HepG2 (cell line): ENCODE data around the gene TRIO. TPM values are rescaled to one million over a fixed set of nuclear protein-coding genes. Genes with fewer than 3 reads are reported as not detected.

ENCODE experiments used
- ATAC-seq: fragments of 200-7000 bp; cut with Tn5 transposase; 3 replicates; pipeline ENCODE4 v1.9.1; 2020; ENCODE audit warnings: mild to moderate bottlenecking, moderate library complexity
- BruUV-seq: library from RNA; stranded (reverse); fragments of 400-500 nt; replicated peaks from 2 replicates; lab custom pipeline; 2021; lab: Mats Ljungman, UMichigan
- CTCF ChIA-PET: fragments of 300-600 bp; formaldehyde crosslinking; extraction: SDS; loops from one replicate; lab custom pipeline; 2021; ENCODE audit warnings: low total read pairs, inconsistent platforms, low intra/inter-chr PET ratio; lab: Yijun Ruan, JAX
- POLR2A ChIA-PET: fragments of 350-600 bp; sonication (Branson Sonifier 250); formaldehyde crosslinking; loops from one replicate; lab custom pipeline; 2020; ENCODE audit warnings: antibody characterized with exemption, inconsistent platforms; lab: Yijun Ruan, JAX
- DNase-seq: peaks from one replicate; pipeline ENCODE4 v3.0.0-alpha.2; 2015; ENCODE audit warnings: low spot score
- FAIRE-seq: peaks from 3 replicates; lab custom pipeline; 2011; peaks lifted over from hg19 to GRCh38; lab: Jason Lieb, UNC
- H2AFZ ChIP-seq: one replicate; pipeline ENCODE4 v1.6.1; 2011; ENCODE audit warnings: low read length, inconsistent platforms
- H3K27ac ChIP-seq: fragments of 300-600 bp; 3 replicates; pipeline ENCODE4 v1.8.0; 2011; ENCODE audit warnings: mixed run types, mild to moderate bottlenecking, mixed read lengths, low read length, inconsistent platforms; ENCODE audit not compliant: insufficient read depth; ENCODE audit errors: extremely low read length
- H3K27me3 ChIP-seq, 2 experiments: fragments of 200-600 bp in 1 of 2; 2 replicates in 1 of 2; 3 replicates in 1 of 2; pipeline versions ENCODE4 v1.6.0 to v1.8.0; 2011; ENCODE audit warnings: low read length in 2 of 2, mild to moderate bottlenecking in 2 of 2, moderate library complexity in 2 of 2, inconsistent platforms in 1 of 2; ENCODE audit not compliant: insufficient read depth in 2 of 2, control insufficient read depth in 1 of 2
- H3K36me3 ChIP-seq, 2 experiments: fragments of 200-600 bp in 1 of 2; replicated peaks in 1 of 2; 2 replicates in 1 of 2; 3 replicates in 1 of 2; pipeline versions ENCODE4 v1.5.1 to v1.8.0; 2011; ENCODE audit warnings: low read length in 2 of 2, inconsistent platforms in 1 of 2; ENCODE audit not compliant: insufficient read depth in 2 of 2, control insufficient read depth in 1 of 2
- H3K4me1 ChIP-seq: 2 replicates; pipeline ENCODE4 v1.5.1; 2012; ENCODE audit warnings: low read length, inconsistent platforms; ENCODE audit not compliant: insufficient read depth
- H3K4me2 ChIP-seq: 2 replicates; pipeline ENCODE4 v1.6.0; 2011; ENCODE audit warnings: low read depth, low read length, inconsistent platforms
- H3K4me3 ChIP-seq, 3 experiments: fragments of 200-600 bp in 1 of 3; sonication (generic), shearing (Covaris generic) in 1 of 3; replicated peaks in 1 of 3; 2 replicates each; pipeline ENCODE4 v1.5.1; 2011 to 2016; ENCODE audit warnings: low read length in 3 of 3, inconsistent platforms in 2 of 3, low read depth in 2 of 3, mild to moderate bottlenecking in 2 of 3, control low read depth in 1 of 3, mixed read lengths in 1 of 3; ENCODE audit not compliant: insufficient read depth in 1 of 3
- H3K79me2 ChIP-seq: one replicate; pipeline ENCODE4 v1.6.1; 2011; ENCODE audit warnings: low read length, inconsistent platforms; ENCODE audit not compliant: insufficient read depth
- H3K9ac ChIP-seq: 2 replicates; pipeline ENCODE4 v1.6.0; 2011; ENCODE audit warnings: mild to moderate bottlenecking, low read depth, low read length, inconsistent platforms; ENCODE audit not compliant: insufficient read depth
- H3K9me3 ChIP-seq: 2 replicates; pipeline ENCODE4 v1.5.1; 2012; ENCODE audit warnings: mild to moderate bottlenecking, low read length
- H4K20me1 ChIP-seq: 2 replicates; pipeline ENCODE4 v1.6.0; 2011; ENCODE audit warnings: inconsistent platforms, mild to moderate bottlenecking, low read length, moderate library complexity; ENCODE audit not compliant: insufficient read depth
- AGO2 ChIP-seq: fragments of 200-400 bp; formaldehyde crosslinking; optimal IDR thresholded peaks from 2 replicates; pipeline ENCODE3; 2017; ENCODE audit warnings: mild to moderate bottlenecking, low read depth, low read length, moderate library complexity
- ELF3 ChIP-seq: IDR thresholded peaks from 2 replicates; pipeline ENCODE4 v1.6.1; 2016; ENCODE audit warnings: missing genetic modification reagents, missing compliant biosample characterization
- FOXA1 ChIP-seq, 2 experiments: fragments of 450-650 bp in 1 of 2; sonication (generic) in 1 of 2; formaldehyde crosslinking in 1 of 2; IDR thresholded peaks; 2 replicates each; pipeline versions ENCODE4 v1.4.0 to v1.6.1; 2016 to 2020; ENCODE audit warnings: missing genetic modification reagents in 1 of 2
- PHF8 ChIP-seq: sonication (generic); formaldehyde crosslinking; IDR thresholded peaks from 2 replicates; pipeline ENCODE4 v1.5.0; 2020; ENCODE audit warnings: missing genetic modification reagents
- POLR2A ChIP-seq, 2 experiments: IDR thresholded peaks; 2 replicates each; pipeline ENCODE4 v1.6.1; 2011; ENCODE audit warnings: low read depth in 2 of 2, low read length in 2 of 2, mild to moderate bottlenecking in 1 of 2, moderate library complexity in 1 of 2; ENCODE audit not compliant: insufficient read depth in 1 of 2
- ZNF331 ChIP-seq: sonication (generic); formaldehyde crosslinking; IDR thresholded peaks from 2 replicates; pipeline ENCODE4 v1.4.0; 2020; ENCODE audit warnings: missing genetic modification reagents
- ZNF335 ChIP-seq: sonication (generic); formaldehyde crosslinking; IDR thresholded peaks from 2 replicates; pipeline ENCODE4 v1.4.0; 2020; ENCODE audit warnings: missing genetic modification reagents
- WGBS: methylation state at CpG from one replicate; pipeline ENCODE4 v1.1.6; 2017; ENCODE audit warnings: low lambda C conversion rate; 5-methylcytosine and 5-hydroxymethylcytosine counted together
- in situ Hi-C: cut with HindIII; loops from 2 replicates; pipeline ENCODE4 v1.10.0; 2017; ENCODE audit warnings: low pct_unique_long_range_greater_than_20kb; ENCODE audit not compliant: extremely low pct_ligation_motif_present
- intact Hi-C: fragments of 100-400 bp; cut with micrococcal nuclease; formaldehyde crosslinking; loops from one replicate; pipeline ENCODE4 v1.10.0; 2022; ENCODE audit not compliant: unreplicated experiment
- polyA plus RNA-seq, 8 experiments: library from polyadenylated mRNA; depleted of rRNA in 3 of 8; stranded (reverse) in 7 of 8; unstranded in 1 of 8; fragments of >200 nt; fragmentation: Illumina TruSeq in 4 of 8; extraction: Trizol in 4 of 8; gene quantifications; 2 replicates each; pipeline versions ENCODE4 v1.2.1 to v1.2.3, GENCODE V29; 2011 to 2016; ENCODE audit warnings: low read depth in 4 of 8, missing spikeins in 1 of 8, mixed read lengths in 1 of 8; ENCODE audit not compliant: insufficient read depth in 1 of 8
- total RNA-seq, 5 experiments: library from RNA; depleted of rRNA; stranded (reverse); fragments of >200 nt; fragmentation: Illumina TruSeq; extraction: Trizol; gene quantifications; 2 replicates each; pipeline ENCODE4 v1.2.3, GENCODE V29; 2016; ENCODE audit warnings: low read depth in 1 of 5
- TF ChIP-seq, protein P1 (sequence below): sonication (generic); formaldehyde crosslinking; IDR thresholded peaks from 2 replicates; pipeline ENCODE4 v1.5.0; 2020; ENCODE audit warnings: missing genetic modification reagents

The TRIO gene
- total and polyA plus RNA-seq, 2 of the 13 experiments (the other 11 are each of a cell fraction or from before 2014, with no cell fraction given) = 45.2 to 45.9 TPM

- TF ChIP-seq ZNF331 (CRISPR knock-in tag) (no peak), ZNF335 (CRISPR knock-in tag) (no peak), FOXA1 (IDR thresholded peaks at IDR 0.05) (no peak), FOXA1 (CRISPR knock-in tag; IDR thresholded peaks at IDR 0.05) (no peak), PHF8 (CRISPR knock-in tag) (no peak), ELF3 (CRISPR knock-in tag) (no peak)
- TF ChIP-seq, protein P1, sequence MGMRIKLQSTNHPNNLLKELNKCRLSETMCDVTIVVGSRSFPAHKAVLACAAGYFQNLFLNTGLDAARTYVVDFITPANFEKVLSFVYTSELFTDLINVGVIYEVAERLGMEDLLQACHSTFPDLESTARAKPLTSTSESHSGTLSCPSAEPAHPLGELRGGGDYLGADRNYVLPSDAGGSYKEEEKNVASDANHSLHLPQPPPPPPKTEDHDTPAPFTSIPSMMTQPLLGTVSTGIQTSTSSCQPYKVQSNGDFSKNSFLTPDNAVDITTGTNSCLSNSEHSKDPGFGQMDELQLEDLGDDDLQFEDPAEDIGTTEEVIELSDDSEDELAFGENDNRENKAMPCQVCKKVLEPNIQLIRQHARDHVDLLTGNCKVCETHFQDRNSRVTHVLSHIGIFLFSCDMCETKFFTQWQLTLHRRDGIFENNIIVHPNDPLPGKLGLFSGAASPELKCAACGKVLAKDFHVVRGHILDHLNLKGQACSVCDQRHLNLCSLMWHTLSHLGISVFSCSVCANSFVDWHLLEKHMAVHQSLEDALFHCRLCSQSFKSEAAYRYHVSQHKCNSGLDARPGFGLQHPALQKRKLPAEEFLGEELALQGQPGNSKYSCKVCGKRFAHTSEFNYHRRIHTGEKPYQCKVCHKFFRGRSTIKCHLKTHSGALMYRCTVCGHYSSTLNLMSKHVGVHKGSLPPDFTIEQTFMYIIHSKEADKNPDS (CRISPR knock-in tag) = no peak
- TF ChIP-seq, all 625 proteins: peak for 0
Measured at GRCh38 chr5:14458414-14458813, 315.3 kb downstream of the TRIO start (continued).

DNA sequence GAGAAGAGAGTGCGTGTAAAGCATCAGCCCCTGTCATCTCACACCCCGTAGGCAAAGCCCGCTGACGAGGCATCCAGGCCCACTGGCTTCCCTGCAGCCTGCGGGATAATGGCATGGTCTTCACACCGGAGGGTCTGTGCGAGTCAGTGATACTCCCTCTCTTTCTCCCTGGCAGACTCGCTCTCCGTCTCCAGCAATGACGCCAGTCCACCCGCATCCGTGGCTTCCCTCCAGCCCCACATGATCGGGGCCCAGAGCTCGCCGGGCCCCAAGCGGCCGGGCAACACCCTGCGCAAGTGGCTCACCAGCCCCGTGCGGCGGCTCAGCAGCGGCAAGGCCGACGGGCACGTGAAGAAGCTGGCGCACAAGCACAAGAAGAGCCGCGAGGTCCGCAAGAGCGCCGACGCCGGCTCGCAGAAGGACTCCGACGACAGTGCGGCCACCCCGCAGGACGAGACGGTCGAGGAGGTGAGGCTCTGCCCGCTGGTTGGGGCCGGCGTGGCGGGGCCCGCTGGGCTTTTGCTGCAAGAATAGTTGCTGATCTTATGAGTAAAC lies 317.8 kb downstream of the TRIO start:
- H2AFZ ChIP-seq = no peak overlapping the region
- ATAC-seq (no peak), FAIRE-seq (no peak), DNase-seq (no peak)
- H3K4me2 ChIP-seq = no peak overlapping the region
- TF ChIP-seq POLR2A (IDR thresholded peaks at IDR 0.05; ENCODE audit: insufficient read depth in 1 of 2, low read depth in 2 of 2, low read length in 2 of 2) (no peak), AGO2 (peak; percentile 64)
- H3K9ac ChIP-seq = no peak overlapping the region
- no peak overlapping the region for H3K27ac ChIP-seq
- no peaks in the 10 kb centered on the region for H4K20me1 ChIP-seq
- no peaks in the 10 kb centered on the region for H3K27me3 ChIP-seq
- H3K79me2 ChIP-seq = no peaks in the 10 kb centered on the region
- ChIA-PET POLR2A (no interaction called here), CTCF (no interaction called here)
- WGBS = 97% methylated on average over 46 of the region's 46 CpGs
- no TSS peak for BruUV-seq
- in situ Hi-C loops (no loop called here), intact Hi-C loops (no loop called here)
- no peaks in the 10 kb centered on the region for H3K4me1 ChIP-seq
- no peaks in the 10 kb centered on the region for H3K9me3 ChIP-seq
- peaks cover 13 to 64% of the 10 kb centered on the region in 2 experiments; a peak in 4 of 5 replicates for H3K36me3 ChIP-seq
- no peak overlapping the region for H3K4me3 ChIP-seq
